NCI-H82 treated with DMSO at 0.1 percent for 48 hours (cell line): ENCODE results near the gene TMEM191C.
"Not testable (repeated sequence)": the region's sequence is repeated elsewhere in the genome, so short reads cannot be mapped to it uniquely, and the experiment has no call there.

Experiments
- DNase-seq: peaks from one replicate; lab custom pipeline; 2025; ENCODE audit not compliant: unreplicated experiment; lab: John Stamatoyannopoulos, UW

Gene TMEM191C

GRCh38 chr22:21445437-21446127 is 21.6 kb upstream of the TMEM191C start:
- no peak for DNase-seq

- DNase-seq, result no peak
These were observed 20.9 kb upstream of the TMEM191C start for GRCh38 chr22:21446128-21446826.

- no peak for DNase-seq
These were observed 20.1 kb upstream of the TMEM191C start for GRCh38 chr22:21446827-21447690.

- DNase-seq, result no peak
These were observed 19.3 kb upstream of the TMEM191C start for GRCh38 chr22:21447694-21448402.

GRCh38 chr22:21448627-21449416 is 18.4 kb upstream of the TMEM191C start:
- DNase-seq, result no peak

- no peak for DNase-seq
These were observed 17.5 kb upstream of the TMEM191C start for GRCh38 chr22:21449531-21450319.

- no peak for DNase-seq
These were observed 16.8 kb upstream of the TMEM191C start for GRCh38 chr22:21450320-21450831.

GRCh38 chr22:21450858-21451353 is 16.3 kb upstream of the TMEM191C start:
- no peak for DNase-seq

GRCh38 chr22:21451545-21452520 is 15.4 kb upstream of the TMEM191C start:
- DNase-seq, result no peak

- DNase-seq, result not testable (repeated sequence)
These were observed 14.5 kb upstream of the TMEM191C start for GRCh38 chr22:21452666-21453065.

- DNase-seq, result not testable (repeated sequence)
These were observed 12.2 kb upstream of the TMEM191C start for GRCh38 chr22:21454998-21455333.

- no peak for DNase-seq
These were observed 11.7 kb upstream of the TMEM191C start for GRCh38 chr22:21455334-21456089.

GRCh38 chr22:21457023-21457787 is 10.0 kb upstream of the TMEM191C start:
- DNase-seq, result no peak

- DNase-seq, result not testable (repeated sequence)
These were observed 4.5 kb upstream of the TMEM191C start for GRCh38 chr22:21462672-21463071.

- DNase-seq, result not testable (repeated sequence)
These were observed 1.3 kb downstream of the TMEM191C start for GRCh38 chr22:21468194-21469096.
